ENCODE measurements around the gene SPACA6.

The SPACA6 gene

DNA sequence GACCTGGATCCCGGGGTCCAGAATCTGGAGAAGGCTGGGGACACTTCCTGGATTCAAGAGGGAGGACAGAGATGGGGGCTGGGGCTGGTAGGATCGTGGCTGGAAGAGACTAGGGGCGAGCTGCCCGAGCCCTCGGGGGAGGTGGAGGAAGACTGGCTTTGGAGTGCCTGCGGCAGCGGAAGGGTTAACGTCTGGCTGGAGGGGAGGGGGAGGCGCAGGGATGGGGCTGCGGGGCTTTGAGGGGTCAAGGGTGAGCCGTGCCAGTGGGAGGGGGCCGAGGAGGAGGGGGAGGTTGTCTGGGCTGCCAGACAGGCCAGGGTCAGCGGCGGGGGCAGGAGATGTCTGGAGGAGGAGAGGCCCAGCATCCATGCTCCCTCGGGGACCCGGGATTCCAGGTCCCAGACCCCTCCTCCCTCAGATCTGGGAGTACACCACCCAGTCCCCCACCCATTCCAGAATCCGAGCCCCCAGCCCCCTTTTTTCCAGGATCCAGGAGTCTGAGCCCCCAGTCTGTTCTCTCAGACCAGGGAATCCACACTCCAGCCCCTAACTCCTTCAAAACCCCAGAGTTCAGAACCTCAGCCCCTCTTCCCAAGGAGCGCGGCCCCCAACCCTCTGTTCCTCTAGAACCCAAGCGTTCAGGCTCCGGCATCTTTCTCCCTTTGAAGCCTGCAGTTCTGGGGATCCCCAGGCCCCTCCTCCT is 3.2 kb upstream of the SPACA6 start:
- no peak for DNase-seq

DNA sequence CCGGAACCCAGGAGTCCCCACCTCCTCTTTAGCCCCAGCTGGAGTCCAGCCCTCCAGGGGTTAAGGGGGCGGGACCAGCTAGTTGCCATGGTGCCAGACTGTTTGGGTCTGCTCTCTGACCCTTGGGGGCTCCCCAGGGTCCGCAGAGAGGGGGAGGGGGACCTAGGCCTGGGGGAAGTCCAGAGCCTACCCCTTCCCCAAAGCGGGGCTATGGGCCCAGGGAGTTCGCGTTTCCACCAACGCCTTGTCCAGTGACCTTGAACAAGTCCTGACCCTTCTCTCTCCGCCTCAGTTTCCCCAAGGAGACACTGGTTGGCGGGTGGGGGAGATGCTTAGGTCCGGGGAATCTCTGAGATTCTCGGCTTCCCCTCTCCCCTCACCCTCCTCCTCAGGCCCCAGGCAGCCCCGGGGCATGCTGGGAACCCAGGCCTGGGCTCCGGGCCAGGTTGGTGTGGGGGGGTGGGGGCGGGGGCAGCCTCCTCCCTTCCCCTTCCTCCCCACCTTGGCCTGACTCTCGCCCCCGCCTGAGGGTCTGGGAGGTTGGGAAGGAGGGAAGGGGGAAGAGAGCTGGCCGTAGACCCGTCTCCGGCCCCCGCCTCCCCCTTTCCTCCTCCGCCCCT is 2.6 kb upstream of the SPACA6 start:
- DNase-seq: peak; percentile 86

DNA sequence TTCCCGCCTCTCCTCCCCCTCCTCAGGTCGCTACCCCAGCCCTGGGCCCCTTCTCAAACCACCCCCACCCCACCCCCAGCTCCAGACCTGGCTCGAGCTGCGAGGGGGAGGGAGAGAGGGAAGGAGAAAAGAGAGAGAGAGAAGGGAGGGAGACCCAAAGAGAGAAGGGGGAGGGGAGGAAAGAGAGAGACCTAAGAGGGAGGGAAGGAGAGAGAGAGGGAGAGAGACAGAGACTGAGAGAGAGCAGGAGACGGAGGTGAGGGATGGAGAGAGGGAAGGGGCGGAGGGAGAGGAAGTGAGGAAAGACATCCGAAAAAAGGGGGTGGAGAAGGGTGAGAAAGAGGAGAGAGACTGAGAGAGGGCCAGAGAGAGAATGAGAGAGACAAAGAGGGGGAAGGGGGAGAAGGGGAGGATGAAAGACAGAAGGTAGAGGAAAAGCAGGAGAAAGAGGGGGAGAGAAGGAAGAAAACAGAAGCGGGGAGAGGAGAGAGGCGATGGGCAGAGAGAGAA is 2.0 kb upstream of the SPACA6 start:
- DNase-seq: peak in 1 of 2 donors; percentile 12

DNA sequence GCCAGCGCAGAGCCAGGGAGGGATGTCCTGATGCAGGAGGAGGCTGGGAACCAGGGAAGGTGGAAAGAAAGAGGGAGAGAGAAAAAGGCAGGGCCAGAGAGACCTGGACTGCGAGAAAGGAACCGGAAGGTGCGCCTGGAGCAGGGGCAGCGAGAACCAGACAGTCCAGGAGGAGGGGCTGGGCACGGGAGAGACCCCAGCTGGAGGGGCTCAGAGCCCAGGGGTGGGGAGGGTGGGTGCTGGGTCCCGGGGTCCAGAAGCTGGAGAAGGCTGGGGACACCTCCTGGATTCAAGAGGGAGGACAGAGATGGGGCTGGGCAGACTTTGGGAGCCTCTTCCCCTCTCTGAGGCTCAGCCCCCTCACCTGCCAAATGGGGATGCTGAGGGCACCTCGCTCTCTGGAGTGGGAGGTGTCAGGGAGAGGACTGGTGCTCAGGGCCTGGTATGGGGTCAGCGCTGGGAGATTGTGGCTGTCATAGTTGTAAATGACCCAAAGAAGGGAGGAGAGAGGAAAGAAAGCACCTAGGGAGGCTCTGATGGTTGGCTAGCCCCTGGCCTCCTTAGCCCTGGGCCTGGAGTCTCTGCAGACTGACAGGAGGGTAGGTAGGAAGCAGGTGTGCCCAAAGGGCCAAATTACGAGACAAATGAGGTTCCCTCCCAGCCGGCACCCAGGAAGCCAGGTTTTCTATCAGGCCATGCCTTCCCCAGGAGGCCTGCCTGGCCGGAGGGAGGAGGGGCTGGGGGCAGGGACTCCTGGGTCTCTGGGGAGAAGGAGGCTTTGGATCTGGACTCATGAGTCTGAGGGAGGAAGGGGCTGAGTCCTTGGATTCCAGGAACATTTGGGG is 1.3 kb upstream of the SPACA6 start:
- no peak for DNase-seq

DNA sequence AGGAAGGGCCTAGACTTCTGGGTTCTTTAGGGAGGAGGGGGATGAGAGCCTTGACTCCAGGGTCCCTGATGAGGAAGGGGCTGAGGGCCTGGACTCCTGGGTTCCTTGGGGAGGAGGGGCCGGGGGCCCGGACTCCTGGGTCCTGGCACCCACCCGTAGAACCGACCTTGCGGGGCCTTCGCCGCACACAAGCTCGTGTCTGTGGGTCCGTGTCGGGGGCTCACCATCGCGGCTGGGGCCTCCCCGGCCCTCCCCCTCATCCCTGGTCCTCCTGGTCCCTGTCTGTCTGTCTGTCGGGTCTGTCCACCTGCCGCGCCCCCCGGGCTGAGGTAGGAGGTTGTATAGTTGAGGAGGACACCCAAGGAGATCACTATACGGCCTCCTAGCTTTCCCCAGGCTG is 662 bp upstream of the SPACA6 start:
- DNase-seq: no peak

DNA sequence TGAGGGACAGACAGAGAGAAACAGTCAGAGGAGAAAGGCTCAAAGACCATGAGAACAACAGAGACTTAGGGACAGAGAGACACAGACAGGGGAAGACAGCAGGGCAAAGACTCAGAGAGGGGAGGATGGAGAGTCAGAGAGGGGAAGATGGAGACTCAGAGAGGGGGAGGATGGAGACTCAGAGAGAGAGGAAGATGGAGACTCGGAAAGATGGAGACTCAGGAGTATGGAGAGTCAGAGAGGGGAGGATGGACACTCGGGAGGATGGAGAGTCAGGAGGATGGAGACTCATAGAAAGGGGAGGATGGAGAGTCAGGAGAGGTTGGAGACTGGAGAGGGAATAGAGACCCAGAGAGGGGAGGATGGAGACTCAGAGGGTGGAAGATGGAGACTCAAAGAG is 689 bp downstream of the SPACA6 start:
- no peak for DNase-seq

DNA sequence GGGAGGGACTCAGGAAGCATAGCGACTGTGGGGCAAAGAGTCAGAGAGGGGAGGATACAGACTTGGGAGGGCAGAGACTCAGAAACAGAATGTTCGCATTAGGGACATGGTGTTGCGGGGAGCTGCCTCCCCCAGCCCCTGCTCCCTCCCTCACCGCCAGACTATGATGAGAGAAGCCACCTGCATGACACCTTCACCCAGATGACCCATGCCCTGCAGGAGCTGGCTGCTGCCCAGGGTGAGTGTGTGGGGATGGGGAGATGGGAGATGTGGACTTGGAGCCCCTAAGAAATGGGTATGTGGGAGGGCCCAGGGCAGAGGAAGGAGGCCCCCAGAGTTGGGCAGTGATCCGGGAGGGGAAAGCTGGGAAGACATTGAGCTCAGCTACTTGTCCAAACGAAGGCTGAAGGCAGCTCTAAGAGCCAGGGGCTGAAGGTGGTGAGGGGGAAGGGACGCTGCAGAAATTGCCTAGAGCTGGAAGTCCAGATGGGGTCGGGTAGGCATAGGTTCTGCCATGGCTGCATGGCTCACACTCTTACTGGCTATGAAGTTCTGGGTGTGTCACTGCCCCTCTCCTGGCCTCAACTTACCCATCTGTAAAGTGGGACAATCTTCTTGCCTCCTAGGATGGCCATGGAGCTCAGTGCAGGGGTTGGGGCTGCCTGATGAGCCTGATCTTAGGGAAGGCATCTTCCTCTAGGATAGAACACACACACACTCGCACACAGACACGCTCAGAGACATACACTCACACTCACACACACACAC is 1.4 kb downstream of the SPACA6 start:
- no peak for DNase-seq

DNA sequence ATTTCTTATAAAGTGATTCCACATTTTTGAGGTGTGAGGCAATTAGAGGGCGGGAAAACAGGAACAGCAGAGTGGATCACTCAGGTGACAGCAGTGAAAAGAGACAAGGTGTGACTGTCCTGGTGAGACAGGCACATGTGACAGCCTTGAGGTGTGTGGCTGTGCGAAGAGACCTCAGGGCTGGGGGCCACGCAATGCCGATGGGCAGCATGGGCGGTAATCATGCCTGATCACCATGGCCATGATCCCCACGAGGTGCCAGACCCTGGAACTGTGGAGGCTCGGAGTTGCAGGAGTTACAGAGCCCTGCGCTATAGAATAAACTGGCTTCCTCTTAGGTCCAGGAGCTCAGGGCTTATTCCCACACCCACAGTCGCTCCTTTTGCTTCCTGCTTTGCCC is 2.0 kb downstream of the SPACA6 start:
- no peak for DNase-seq

DNA sequence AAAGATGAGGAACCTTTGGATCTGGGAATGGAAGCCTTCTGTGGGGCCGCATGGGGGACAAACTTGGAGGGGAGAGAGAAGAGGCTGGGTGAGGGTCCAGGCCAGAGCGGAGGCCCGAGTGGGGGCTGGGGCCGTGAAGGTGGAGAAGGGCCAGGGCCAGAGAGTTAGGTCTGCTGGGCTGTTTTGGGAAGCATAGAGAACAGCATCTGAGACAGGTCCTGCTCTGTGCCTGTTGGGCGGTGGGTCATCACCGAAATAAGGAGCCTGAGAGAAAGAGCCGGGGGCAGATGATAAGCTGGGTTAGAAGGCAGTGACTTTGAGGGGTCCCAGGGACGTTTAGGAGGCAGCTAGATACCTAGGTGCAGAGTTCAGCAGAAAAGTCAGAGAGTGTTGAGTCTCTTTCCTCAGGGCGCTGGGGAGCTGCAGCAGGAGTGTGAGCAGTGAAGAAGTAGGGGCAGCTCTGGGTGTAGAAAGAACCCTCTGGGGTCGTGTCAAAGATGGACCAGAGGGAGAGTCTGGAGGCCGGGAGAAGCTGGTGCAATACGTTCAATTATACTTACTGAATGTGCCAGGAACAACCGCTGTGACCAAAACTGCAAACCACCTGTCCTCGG is 2.7 kb downstream of the SPACA6 start:
- DNase-seq: no peak

DNA sequence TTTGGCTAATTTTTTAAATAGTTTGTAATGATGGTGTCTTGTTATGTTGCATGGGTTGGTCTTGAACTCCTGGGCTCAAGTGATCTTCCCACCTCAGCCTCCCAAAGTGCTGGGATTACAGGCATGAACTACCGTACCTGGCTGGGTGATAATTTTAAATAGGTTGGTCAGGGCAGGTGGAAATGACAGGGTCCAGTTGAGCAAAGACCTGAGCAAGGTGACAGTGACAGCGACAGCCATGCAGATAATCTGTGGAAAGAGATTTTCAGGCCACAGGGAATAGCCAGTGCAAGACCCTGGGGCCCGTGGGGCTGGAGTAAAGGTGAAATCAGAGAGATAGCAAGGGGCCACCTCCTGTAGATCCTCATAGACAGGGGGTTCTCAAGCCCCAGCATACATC is 3.5 kb downstream of the SPACA6 start:
- no peak for DNase-seq

DNA sequence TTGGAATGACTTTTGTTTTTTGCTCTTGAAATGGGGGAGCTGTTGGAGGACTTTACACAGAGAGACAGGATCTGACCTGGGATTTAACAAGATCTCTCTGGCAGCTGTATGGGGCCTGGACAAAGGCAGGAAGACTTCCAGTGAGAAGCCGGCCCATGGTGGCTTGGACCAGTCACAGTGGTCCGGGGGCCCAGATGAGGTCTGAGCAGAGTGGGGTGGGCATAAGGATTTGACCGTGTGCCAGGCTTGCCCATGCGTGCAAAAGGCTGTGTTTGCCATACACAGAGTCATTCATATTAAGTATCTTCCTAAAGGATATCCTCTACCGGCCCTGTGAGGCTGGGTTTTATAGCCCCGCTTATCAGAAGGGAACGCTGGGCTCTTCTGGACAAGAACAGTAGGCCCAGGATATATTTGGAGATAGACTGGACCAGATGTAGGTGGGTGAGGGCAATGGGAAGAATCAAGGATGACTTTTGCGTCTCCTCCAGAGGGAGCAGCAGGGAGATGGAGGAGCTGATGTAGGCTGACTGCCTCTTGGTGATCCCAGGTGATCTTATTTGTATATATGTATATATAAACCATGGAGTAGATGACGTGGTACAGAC is 4.1 kb downstream of the SPACA6 start:
- no peak for DNase-seq

DNA sequence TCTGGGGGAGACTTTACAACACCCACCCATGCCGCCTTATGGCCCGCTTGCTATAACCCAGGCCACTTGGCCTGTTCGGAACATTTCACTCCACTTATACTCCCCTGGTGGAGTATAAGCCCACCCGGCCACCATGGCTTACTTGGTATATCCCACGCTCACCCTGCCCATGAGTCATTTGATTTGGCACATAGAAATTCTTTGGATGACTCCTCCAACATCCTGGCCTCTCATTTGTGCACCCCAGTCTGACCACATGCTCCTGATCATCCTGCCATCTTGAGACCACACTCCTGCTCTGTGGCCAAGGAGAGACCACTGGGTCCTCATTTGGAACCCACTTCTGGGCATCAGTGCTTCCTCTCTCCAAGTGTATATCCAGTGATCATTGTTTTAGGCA is 5.2 kb downstream of the SPACA6 start:
- no peak for DNase-seq

DNA sequence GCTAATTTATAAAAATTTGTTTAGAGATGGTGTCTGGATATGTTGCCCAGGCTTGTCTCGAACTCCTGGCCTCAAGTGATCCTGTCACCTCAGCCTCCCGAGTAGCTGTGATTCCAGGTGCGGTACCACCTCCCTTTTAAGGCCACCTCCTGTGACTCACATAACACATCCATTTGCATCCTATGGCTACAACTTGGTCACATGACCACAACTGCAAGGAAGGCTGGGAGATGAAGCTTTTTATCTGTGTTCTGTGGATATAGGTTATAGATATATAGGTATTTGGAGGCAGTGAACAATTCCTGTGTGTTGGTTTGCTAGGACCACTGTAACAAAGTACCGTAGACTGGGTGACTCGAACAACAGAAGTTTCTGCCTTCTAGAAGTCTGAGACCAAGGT is 6.0 kb downstream of the SPACA6 start:
- DNase-seq: no peak

DNA sequence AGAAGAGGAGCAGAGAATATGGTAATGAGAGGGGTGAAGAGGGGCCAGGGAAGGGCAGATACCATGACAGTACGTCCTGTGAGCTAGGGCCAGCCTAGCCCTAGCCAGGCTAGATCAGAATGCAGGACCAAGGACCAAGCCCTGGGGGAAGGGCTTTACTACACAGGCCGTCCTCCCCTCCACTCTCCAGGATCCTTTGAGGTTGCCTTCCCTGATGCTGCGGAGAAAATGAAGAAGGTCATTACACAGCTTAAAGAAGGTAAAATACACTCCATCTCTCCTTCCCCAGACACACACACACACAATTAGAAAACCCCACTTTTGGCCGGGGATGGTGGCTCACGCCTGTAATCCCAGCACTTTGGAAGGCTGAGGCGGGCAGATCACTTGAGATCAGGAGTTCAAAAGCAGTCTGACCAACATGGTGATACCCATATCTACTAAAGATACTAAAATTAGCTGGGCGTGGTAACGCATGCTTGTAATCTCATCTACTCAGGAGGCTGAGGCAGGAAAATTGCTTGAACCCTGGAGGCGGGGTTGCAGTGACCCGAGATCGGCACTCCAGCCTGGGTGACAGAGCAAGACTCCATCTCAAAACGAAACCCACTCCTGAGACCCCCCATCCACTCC is 8.5 kb downstream of the SPACA6 start:
- no peak for DNase-seq

DNA sequence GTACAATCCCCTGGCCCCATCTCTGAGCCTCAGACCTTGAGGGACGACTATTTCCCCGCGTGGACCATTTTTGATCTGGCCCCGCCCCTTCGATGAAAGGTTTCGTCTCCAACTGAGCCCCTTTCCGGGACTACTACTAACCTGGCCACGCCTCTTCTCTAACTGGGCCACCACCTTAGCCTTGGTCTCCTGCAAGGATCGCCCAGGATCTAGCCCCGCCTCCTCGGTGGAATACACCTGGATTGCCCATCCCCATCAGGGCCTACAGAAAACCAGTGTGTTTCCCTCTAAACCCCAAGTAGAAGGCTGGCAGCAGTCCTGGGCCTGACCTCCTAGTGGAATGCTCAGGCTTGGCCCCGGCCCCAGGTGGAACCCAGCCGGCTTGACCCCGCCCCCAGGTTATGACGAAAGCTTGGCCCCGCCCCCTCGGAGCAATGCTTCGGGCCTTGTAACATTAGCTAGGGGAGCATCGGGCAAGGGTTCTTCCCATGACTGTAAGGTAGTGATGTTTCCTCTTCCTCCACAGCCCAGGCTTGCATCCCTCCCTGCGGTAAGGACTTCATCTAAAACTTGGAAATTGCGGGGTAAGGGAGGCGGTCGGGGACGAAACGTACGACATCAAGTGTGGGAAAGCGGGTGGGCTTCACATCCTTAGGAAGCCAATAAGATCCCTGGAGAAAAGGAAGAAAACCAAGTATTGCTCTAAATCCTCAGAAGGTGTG is 9.1 kb downstream of the SPACA6 start:
- peak; percentile 59 to 69 for DNase-seq

DNA sequence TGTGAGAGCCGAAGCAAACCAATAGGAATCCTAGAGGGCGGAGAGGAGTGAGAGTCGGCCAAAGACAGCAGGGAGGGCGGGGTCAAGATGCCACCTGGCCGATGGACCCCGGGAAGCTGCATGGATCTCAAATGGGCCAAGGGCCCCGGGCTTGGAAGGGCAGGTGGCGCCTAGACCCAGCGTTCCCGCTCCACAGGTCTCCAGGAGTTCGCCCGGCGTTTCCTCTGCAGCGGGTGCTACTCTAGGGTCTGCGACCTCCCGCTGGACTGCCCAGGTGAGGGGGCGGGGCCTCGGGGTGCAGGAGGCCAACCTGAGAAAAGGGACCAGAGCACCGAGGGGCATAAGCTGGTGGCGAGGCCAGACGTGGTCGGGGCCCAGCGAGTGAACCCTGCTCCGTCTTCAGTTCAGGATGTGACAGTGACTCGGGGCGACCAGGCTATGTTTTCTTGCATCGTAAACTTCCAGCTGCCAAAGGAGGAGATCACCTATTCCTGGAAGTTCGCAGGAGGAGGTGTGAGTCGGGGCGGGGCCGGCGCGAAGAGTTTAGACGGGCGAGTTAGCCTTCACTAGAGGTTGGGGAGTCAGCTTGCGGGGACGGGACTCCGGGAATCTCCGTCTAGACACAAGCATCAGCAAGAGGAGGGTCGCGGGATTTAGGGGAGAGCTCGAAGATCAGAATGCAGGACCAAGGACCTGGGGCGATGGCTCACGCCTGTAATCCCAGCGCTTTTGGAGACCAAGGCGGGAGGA is 9.9 kb downstream of the SPACA6 start:
- peak in 1 of 2 donors; percentile 4 for DNase-seq

DNA sequence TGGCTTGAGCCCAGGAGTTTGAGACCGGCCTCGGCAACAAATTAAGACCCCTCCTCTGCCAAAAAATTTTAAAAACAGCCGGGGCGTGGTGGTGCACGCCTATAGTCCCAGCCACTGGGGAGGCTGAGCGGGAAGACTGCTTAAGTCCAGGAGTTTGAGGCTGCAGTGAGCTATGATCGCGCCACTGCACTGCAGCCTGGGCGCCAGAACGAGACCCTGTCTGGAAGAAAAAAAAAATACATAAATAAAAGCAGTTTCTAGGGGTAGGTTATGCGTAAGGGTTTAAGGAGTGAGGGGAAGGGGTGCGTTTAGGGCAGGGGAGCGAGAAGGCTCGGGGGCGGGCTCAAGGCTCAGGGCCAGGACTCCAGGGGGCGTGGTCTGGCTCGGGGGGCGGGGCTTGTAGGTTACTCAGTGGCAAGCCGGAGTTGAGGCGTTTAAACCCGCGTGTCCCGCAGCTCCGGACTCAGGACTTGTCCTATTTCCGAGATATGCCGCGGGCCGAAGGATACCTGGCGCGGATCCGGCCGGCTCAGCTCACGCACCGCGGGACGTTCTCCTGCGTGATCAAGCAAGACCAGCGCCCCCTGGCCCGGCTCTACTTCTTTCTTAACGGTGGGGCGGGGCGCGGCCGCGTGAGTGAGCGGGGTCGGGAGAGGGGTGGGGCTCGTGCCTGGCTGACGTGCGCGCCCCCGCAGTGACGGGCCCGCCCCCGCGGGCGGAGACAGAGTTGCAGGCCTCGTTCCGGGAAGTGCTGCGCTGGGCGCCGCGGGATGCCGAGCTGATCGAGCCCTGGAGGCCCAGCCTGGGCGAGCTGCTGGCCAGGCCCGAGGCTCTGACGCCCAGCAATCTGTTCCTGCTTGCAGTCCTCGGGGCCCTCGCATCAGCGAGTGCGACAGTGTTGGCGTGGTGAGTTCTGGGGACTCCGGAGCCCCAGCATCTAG is 10.7 kb downstream of the SPACA6 start:
- peak; percentile 94 to 95 for DNase-seq

DNA sequence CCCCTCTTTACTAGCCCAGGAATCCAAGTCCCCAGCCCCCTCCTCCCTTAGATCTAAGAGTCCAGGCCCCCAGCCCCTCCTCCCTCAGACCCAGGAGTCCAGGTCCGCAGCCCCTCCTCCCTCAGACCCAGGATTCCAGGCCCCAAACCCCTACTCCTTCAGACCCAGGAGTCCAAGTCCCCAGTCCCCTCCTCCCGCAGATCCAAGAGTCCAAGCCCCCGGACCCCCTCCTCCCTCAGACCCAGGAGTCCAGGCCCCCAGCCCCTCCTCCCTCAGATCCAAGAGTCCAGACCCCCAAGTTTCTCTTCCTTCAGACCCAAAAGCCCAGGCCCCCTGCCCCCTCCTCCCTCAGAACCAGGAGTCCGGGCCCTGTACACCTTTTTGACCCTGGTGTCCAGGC is 11.5 kb downstream of the SPACA6 start:
- DNase-seq: no peak

DNA sequence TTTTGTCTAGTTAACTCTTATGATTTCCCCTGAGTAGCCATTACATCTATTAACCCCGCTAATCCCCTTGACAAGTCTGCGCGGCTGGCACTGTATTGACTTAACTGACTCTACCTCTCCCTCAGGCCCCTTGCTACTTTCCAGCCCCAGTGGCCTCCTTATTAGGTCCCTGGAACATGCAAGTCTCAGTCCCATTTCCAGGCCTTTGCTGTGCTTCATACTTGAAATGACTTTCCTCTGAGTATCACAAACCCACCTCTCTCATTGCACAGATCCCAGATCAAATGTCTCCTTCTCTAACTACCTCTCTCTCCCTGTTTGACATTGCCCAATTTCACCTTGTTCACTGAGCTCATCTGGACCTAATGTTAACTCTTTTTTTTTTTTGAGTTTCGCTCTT is 13.2 kb downstream of the SPACA6 start:
- no peak for DNase-seq
